Measurements from ENCODE around the gene THAP4. TPM values are rescaled to one million over a fixed set of nuclear protein-coding genes. Genes with fewer than 3 reads are reported as not detected.

THAP4 gene
- total and polyA plus RNA-seq, 2 of the 13 experiments (the other 11 are each of a cell fraction or from before 2014, with no cell fraction given): 59.7 to 75.7 TPM

- no peak for TF ChIP-seq REL (CRISPR knock-in tag; conservative IDR thresholded peaks at IDR 0.05)
Measured at GRCh38 chr2:241568726-241569125, 68.2 kb downstream of the THAP4 start (continued).

DNA sequence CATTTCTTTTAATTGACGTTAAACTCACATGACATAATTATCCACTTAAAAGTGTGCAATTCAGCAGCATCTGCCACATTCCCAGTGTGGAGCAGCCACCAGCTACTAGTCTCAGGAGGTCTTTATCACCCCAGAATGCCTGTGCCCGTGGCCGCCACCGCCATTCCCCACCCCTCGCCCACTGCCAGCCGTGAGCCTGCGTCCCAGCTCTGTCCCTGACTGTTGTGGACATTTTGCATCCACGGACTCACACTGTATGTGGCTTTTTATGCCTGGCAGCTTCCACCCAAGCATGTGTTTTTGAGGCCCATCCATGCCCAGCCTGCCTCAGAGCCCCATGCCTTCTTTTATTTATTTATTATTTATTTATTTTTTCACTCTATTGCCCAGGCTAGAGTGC, 69.2 kb downstream of the THAP4 start:
- in situ Hi-C loops (cut with HindIII; ENCODE audit: extremely low pct_ligation_motif_present, low pct_unique_long_range_greater_than_20kb): no loop called here
- no peak for DNase-seq (ENCODE audit: low spot score)
- POLR2A ChIA-PET: no interaction called here
- TF ChIP-seq ZSCAN5A (CRISPR knock-in tag; IDR thresholded peaks at IDR 0.05; ENCODE audit: borderline replicate concordance) (no peak), PAXIP1 (CRISPR knock-in tag; conservative IDR thresholded peaks at IDR 0.05) (no peak), TP53 (CRISPR knock-in tag; conservative IDR thresholded peaks at IDR 0.05) (no peak), ZBTB1 (CRISPR knock-in tag; IDR thresholded peaks at IDR 0.05; ENCODE audit: borderline replicate concordance) (no peak), ZNF678 (CRISPR knock-in tag; IDR thresholded peaks at IDR 0.05) (no peak), UBTF (CRISPR knock-in tag; IDR thresholded peaks at IDR 0.05) (no peak), DR1 (CRISPR knock-in tag; IDR thresholded peaks at IDR 0.05) (no peak), ZNF343 (CRISPR knock-in tag; IDR thresholded peaks at IDR 0.05) (no peak), ATF5 (CRISPR knock-in tag; IDR thresholded peaks at IDR 0.05; ENCODE audit: low read depth) (no peak), ZNF263 (CRISPR knock-in tag; IDR thresholded peaks at IDR 0.05) (no peak)
- TF ChIP-seq, protein P1, sequence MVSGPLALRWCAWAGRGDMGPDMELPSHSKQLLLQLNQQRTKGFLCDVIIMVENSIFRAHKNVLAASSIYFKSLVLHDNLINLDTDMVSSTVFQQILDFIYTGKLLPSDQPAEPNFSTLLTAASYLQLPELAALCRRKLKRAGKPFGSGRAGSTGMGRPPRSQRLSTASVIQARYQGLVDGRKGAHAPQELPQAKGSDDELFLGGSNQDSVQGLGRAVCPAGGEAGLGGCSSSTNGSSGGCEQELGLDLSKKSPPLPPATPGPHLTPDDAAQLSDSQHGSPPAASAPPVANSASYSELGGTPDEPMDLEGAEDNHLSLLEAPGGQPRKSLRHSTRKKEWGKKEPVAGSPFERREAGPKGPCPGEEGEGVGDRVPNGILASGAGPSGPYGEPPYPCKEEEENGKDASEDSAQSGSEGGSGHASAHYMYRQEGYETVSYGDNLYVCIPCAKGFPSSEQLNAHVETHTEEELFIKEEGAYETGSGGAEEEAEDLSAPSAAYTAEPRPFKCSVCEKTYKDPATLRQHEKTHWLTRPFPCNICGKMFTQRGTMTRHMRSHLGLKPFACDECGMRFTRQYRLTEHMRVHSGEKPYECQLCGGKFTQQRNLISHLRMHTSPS (CRISPR knock-in tag; IDR thresholded peaks at IDR 0.05; ENCODE audit: low read depth): no peak

More for the DNA sequence above, 69.2 kb downstream of the THAP4 start:
- H3K27ac ChIP-seq (ENCODE audit: extremely low read length, insufficient read depth, low read length): no peak overlapping the region
- H3K4me2 ChIP-seq (ENCODE audit: low read depth, low read length): no peak overlapping the region
- no peak for FAIRE-seq
- 98% methylated on average over 7 of the region's 8 CpGs for WGBS (ENCODE audit: low lambda C conversion rate)
- H3K79me2 ChIP-seq (ENCODE audit: insufficient read depth, low read length): peaks cover 6% of the 10 kb centered on the region
- H3K27me3 ChIP-seq (ENCODE audit: control insufficient read depth in 1 of 2, insufficient read depth in 2 of 2, low read length in 2 of 2): no peaks in the 10 kb centered on the region
- H3K9ac ChIP-seq (ENCODE audit: insufficient read depth, low read depth, low read length): no peak overlapping the region
- intact Hi-C loops (cut with micrococcal nuclease; ENCODE audit: unreplicated experiment): no loop called here
- no peak for ATAC-seq
- H2AFZ ChIP-seq (ENCODE audit: low read length): no peak overlapping the region
- H3K4me3 ChIP-seq (replicated peaks in 1 of 3; ENCODE audit: insufficient read depth in 1 of 3, low read depth in 2 of 3, low read length in 3 of 3): no peak overlapping the region
- peaks cover 11 to 35% of the 10 kb centered on the region in 2 experiments; a peak in 4 of 5 replicates for H3K36me3 ChIP-seq (replicated peaks in 1 of 2; ENCODE audit: control insufficient read depth in 1 of 2, insufficient read depth in 2 of 2, low read length in 2 of 2)
- CTCF ChIA-PET (ENCODE audit: low intra/inter-chr PET ratio, low total read pairs): no interaction called here
- H3K4me1 ChIP-seq (ENCODE audit: insufficient read depth, low read length): peaks cover 15% of the 10 kb centered on the region
- peaks cover 9% of the 10 kb centered on the region; the same call in 1 of the 2 replicates for H4K20me1 ChIP-seq (ENCODE audit: insufficient read depth, low read length)
- H3K9me3 ChIP-seq (ENCODE audit: low read length): no peaks in the 10 kb centered on the region
- no TSS peak for BruUV-seq (replicated peaks)
